Lower leg skin (tissue), 3 donors: Measurements from ENCODE around the gene CASKIN2.

Experiments
- POLR2A ChIP-seq, 2 donors: fragments of 450-650 bp; IDR thresholded peaks; one replicate each; pipeline ENCODE4 v1.6.1; 2016 to 2017; ENCODE audit warnings: antibody characterized with exemption in 2 of 2, mild to moderate bottlenecking in 1 of 2, moderate library complexity in 1 of 2
- TF ChIP-seq, protein P1 (sequence below), 3 donors: fragments of 450-650 bp; IDR thresholded peaks; one replicate each; pipeline ENCODE4 v1.5.1; 2016; ENCODE audit warnings: antibody characterized with exemption in 3 of 3, mild to moderate bottlenecking in 3 of 3, moderate library complexity in 2 of 3

DNA sequence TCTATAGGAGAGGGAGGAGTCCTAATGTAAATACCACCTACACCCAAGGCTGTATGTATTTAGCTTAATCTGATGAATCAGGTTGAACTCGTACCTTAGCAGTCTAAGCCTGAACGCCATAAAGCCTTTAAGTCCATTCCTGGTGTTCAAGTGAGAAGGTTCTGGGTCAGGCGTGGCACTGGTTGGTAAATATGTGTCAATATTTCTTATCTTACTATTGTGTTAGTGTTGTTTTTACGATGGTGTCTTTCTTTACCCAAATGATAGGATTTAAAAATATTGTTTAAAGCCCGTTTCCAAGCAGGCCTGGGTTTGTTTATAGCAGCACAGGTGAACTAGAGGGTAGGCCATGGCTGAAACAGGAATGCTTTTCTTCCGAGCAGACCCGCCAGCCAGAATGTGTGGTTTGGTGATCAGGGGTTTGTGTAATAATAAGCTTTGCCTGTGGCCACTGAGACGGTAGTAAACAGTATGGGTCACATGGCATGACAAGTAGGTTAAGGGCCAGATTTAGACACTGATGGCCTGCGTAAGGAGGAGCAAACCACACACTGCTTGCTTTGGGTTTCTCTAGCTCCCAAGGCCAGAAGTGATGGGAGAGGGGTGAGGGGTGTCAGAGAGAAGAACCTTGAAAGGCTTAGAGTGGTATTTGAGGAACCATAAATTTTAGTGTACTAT is 55.6 kb downstream of the CASKIN2 start:
- TF ChIP-seq, protein P1, sequence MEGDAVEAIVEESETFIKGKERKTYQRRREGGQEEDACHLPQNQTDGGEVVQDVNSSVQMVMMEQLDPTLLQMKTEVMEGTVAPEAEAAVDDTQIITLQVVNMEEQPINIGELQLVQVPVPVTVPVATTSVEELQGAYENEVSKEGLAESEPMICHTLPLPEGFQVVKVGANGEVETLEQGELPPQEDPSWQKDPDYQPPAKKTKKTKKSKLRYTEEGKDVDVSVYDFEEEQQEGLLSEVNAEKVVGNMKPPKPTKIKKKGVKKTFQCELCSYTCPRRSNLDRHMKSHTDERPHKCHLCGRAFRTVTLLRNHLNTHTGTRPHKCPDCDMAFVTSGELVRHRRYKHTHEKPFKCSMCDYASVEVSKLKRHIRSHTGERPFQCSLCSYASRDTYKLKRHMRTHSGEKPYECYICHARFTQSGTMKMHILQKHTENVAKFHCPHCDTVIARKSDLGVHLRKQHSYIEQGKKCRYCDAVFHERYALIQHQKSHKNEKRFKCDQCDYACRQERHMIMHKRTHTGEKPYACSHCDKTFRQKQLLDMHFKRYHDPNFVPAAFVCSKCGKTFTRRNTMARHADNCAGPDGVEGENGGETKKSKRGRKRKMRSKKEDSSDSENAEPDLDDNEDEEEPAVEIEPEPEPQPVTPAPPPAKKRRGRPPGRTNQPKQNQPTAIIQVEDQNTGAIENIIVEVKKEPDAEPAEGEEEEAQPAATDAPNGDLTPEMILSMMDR (IDR thresholded peaks at IDR 0.05) = no peak
- no peak for TF ChIP-seq POLR2A (IDR thresholded peaks at IDR 0.05)
